ENCODE data around the gene NDUFB8.

DNA sequence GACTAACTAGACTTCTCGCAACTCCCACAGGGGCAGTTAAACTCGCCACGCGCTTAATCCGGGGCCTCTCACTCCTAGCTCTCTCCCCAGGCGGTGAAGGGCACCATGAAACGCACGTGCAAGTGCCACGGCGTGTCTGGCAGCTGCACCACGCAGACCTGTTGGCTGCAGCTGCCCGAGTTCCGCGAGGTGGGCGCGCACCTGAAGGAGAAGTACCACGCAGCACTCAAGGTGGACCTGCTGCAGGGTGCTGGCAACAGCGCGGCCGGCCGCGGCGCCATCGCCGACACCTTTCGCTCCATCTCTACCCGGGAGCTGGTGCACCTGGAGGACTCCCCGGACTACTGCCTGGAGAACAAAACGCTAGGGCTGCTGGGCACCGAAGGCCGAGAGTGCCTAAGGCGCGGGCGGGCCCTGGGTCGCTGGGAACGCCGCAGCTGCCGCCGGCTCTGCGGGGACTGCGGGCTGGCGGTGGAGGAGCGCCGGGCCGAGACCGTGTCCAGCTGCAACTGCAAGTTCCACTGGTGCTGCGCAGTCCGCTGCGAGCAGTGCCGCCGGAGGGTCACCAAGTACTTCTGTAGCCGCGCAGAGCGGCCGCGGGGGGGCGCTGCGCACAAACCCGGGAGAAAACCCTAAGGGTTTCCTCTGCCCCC lies 47.4 kb downstream of the NDUFB8 start:
- peak; percentile 41 to 50 (median 49) for TF ChIP-seq CTCF (IDR thresholded peaks at IDR 0.05)
- no peak for TF ChIP-seq POLR2A (IDR thresholded peaks at IDR 0.05)
- no peak for TF ChIP-seq EP300 (IDR thresholded peaks at IDR 0.05)
